Measurements from ENCODE around the gene TRPM3.

TRPM3 gene

DNA sequence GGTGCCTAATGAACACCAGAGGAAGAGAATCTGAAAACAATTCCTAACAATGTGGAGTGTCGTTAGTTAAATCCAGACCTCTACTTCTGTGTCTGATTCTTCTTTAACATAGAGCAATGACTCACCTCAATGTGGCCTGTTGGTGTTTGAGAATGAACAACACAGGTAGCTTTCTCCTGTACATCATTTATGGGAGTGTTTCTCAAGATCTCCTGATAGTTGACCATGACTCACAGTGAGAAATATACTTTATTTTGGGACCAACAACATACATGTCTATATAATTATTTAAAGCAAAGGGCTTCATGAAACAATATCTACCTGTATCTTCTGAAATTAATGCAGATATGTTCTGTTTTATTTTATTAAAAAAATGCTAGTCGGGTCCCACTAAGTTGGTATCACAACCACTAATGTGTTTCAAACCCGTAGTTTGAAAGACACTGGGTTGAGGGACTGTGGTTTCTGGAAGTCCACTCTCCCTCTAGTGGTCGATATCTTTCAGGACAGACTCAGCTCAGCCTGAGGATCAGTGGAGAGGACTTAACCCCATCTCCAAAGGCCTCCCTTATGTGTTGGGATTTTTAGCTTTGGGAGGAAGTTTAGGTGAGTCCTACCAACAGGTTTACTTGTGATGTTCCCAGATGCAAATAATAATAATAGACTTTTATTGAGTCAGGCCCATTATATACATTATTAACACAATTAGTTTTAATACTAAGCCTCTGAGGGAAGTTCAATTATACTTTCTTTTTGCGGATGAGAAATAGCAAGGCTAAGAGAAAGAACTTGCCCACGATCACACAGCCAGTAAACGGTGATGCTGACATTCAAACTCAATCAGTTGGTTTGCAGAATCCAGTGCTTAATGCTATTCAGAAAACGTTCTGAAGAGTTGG, 636.9 kb downstream of the TRPM3 start:
- DNase-seq (ENCODE audit: low spot score): peak; percentile 49

- no peak for DNase-seq (ENCODE audit: low spot score)
Observed at GRCh38 chr9:70481471-70481870, 640.0 kb downstream of the TRPM3 start.

- DNase-seq (ENCODE audit: low spot score): no peak
Observed at GRCh38 chr9:70480405-70480980, 640.9 kb downstream of the TRPM3 start.

- DNase-seq (ENCODE audit: low spot score): no peak
Observed at GRCh38 chr9:70479880-70480291, 641.5 kb downstream of the TRPM3 start.

All from CD4-positive, alpha-beta T cell treated with Interleukin-6 at 100 ng/mL for 8 hours (primary cell).